HS-5 (cell line): Measurements from ENCODE around the gene EPB41L2.

Experiments used
- DNase-seq: peaks from one replicate; pipeline ENCODE4 v3.0.0-alpha.2; 2012; ENCODE audit warnings: low read depth

Gene EPB41L2

GRCh38 chr6:130908958-130909357 is 154.1 kb downstream of the EPB41L2 start:
- no peak for DNase-seq

GRCh38 chr6:130908188-130908587 is 154.9 kb downstream of the EPB41L2 start:
- no peak for DNase-seq

- DNase-seq, result no peak
Measured at GRCh38 chr6:130907687-130908086, 155.4 kb downstream of the EPB41L2 start.

- peak; percentile 37 for DNase-seq
Measured at GRCh38 chr6:130906736-130907381, 156.2 kb downstream of the EPB41L2 start.

GRCh38 chr6:130903602-130904001 is 159.4 kb downstream of the EPB41L2 start:
- DNase-seq, result no peak

GRCh38 chr6:130903007-130903406 is 160.0 kb downstream of the EPB41L2 start:
- DNase-seq, result no peak

- peak; percentile 3 for DNase-seq
Measured at GRCh38 chr6:130900913-130901312, 162.1 kb downstream of the EPB41L2 start.

- DNase-seq, result no peak
Measured at GRCh38 chr6:130896249-130896648, 166.8 kb downstream of the EPB41L2 start.

GRCh38 chr6:130895516-130895915 is 167.5 kb downstream of the EPB41L2 start:
- no peak for DNase-seq

GRCh38 chr6:130893766-130894165 is 169.3 kb downstream of the EPB41L2 start:
- no peak for DNase-seq

- DNase-seq, result no peak
Measured at GRCh38 chr6:130893277-130893676, 169.8 kb downstream of the EPB41L2 start.

GRCh38 chr6:130890521-130890971 is 172.5 kb downstream of the EPB41L2 start:
- no peak for DNase-seq

- DNase-seq, result no peak
Measured at GRCh38 chr6:130889423-130889822, 173.6 kb downstream of the EPB41L2 start.

GRCh38 chr6:130888246-130888645 is 174.8 kb downstream of the EPB41L2 start:
- no peak for DNase-seq

GRCh38 chr6:130886966-130887365 is 176.1 kb downstream of the EPB41L2 start:
- DNase-seq, result no peak

GRCh38 chr6:130885392-130886192 is 177.5 kb downstream of the EPB41L2 start:
- peak; percentile 52 for DNase-seq

GRCh38 chr6:130882370-130882769 is 180.7 kb downstream of the EPB41L2 start:
- no peak for DNase-seq

- no peak for DNase-seq
Measured at GRCh38 chr6:130879826-130880225, 183.2 kb downstream of the EPB41L2 start.

- DNase-seq, result no peak
Measured at GRCh38 chr6:130873746-130874145, 189.3 kb downstream of the EPB41L2 start.

- DNase-seq, result no peak
Measured at GRCh38 chr6:130872250-130873095, 190.6 kb downstream of the EPB41L2 start.

- DNase-seq, result no peak
Measured at GRCh38 chr6:130870179-130870880, 192.7 kb downstream of the EPB41L2 start.

- DNase-seq, result no peak
Measured at GRCh38 chr6:130869681-130870080, 193.4 kb downstream of the EPB41L2 start.
